Gastroesophageal sphincter (tissue), 4 donors: ENCODE results near the gene ALK. TPM values are rescaled to one million over a fixed set of nuclear protein-coding genes. Genes with fewer than 3 reads are reported as not detected.

ENCODE experiments used
- ATAC-seq: fragments of 150-250 bp; one replicate; pipeline ENCODE4 v1.9.1; 2016; ENCODE audit warnings: mild to moderate bottlenecking, moderate library complexity
- H3K27ac ChIP-seq, 4 donors: fragments of 200-600 bp; sonication (generic) in 3 of 4; 1 replicate in 3 of 4; 2 replicates in 1 of 4; pipeline ENCODE4 v1.5.1; 2016 to 2019
- H3K27me3 ChIP-seq: fragments of 200-600 bp; sonication (generic); one replicate; pipeline ENCODE4 v1.5.1; 2019
- H3K36me3 ChIP-seq, 2 donors: fragments of 200-600 bp; sonication (generic); one replicate each; pipeline ENCODE4 v1.5.1; 2019; ENCODE audit warnings: control low read depth in 1 of 2
- H3K4me1 ChIP-seq, 3 donors: fragments of 200-600 bp; sonication (generic); 1 replicate in 2 of 3; 2 replicates in 1 of 3; pipeline ENCODE4 v1.5.1; 2016 to 2019; ENCODE audit warnings: control low read depth in 2 of 3
- H3K4me3 ChIP-seq, 2 donors: fragments of 200-600 bp; sonication (generic); one replicate each; pipeline ENCODE4 v1.5.1; 2019; ENCODE audit warnings: mild to moderate bottlenecking in 1 of 2, moderate library complexity in 1 of 2
- H3K9me3 ChIP-seq, 3 donors: fragments of 200-600 bp; sonication (generic); one replicate each; pipeline ENCODE4 v1.5.1; 2017 to 2019; ENCODE audit warnings: control low read depth in 2 of 3
- CTCF ChIP-seq, 4 experiments: fragments of 200-600 bp in 2 of 4; fragments of 450-650 bp in 2 of 4; sonication (generic) in 1 of 4; IDR thresholded peaks; one replicate each; pipeline ENCODE4 v1.5.1; 2017 to 2019; ENCODE audit warnings: antibody characterized with exemption in 4 of 4, mild to moderate bottlenecking in 2 of 4, moderate library complexity in 2 of 4
- EP300 ChIP-seq: sonication (generic); formaldehyde crosslinking; IDR thresholded peaks from one replicate; pipeline ENCODE4 v1.6.1; 2017; ENCODE audit warnings: antibody characterized with exemption, mild to moderate bottlenecking
- POLR2A ChIP-seq, 2 donors: fragments of 450-650 bp; IDR thresholded peaks; one replicate each; pipeline ENCODE4 v1.6.1; 2017; ENCODE audit warnings: antibody characterized with exemption in 2 of 2, mild to moderate bottlenecking in 2 of 2, moderate library complexity in 1 of 2
- POLR2AphosphoS5 ChIP-seq: sonication (generic); formaldehyde crosslinking; IDR thresholded peaks from one replicate; pipeline ENCODE4 v1.6.1; 2017; ENCODE audit warnings: antibody characterized with exemption
- WGBS, 2 donors: methylation state at CpG; one replicate each; pipeline ENCODE4 v1.1.5; 2018; ENCODE audit warnings: low coverage in 1 of 2; 5-methylcytosine and 5-hydroxymethylcytosine counted together
- total RNA-seq, 4 donors: library from RNA; depleted of rRNA; stranded (reverse); fragments of >200 nt; gene quantifications; one replicate each; pipeline ENCODE4 v1.1.0, GENCODE V29; 2016

Gene ALK
- total RNA-seq, 4 donors from 2014 or later: 0.94 to 1.6 (median 1.1) TPM

DNA sequence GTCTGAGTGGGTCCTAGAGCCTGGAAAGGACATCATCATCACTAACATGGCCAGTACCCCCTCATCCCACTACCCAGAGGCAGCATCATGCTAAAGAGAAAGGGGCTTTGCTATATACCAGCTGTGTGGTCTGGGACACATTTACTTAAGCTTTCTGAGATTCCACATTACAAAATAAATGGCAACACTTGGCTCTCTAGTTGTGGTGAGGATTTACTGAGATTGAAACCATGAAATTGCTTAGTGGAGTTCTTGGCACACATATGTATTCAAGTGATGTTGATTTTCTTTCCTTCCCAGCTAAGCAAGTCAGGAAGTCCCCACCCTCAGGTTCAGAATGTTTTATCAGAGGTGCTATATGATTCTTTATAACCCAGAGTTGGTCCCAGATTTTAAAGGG, 444.2 kb downstream of the ALK start:
- Histone ChIP-seq H3K27me3 (no peaks in the 10 kb centered on the region), H3K4me3 (no peak overlapping the region), H3K9me3 (peaks cover 0 to 6% (median 0%) of the 10 kb centered on the region in 3 donors), H3K27ac (no peak overlapping the region), H3K4me1 (no peaks in the 10 kb centered on the region), H3K36me3 (no peaks in the 10 kb centered on the region)
- no peak for TF ChIP-seq EP300
- TF ChIP-seq CTCF (IDR thresholded peaks at IDR 0.05): no peak
- TF ChIP-seq POLR2AphosphoS5: no peak
- TF ChIP-seq POLR2A (IDR thresholded peaks at IDR 0.05): no peak
- no peak for ATAC-seq

GRCh38 chr2:29475499-29475898, 445.9 kb downstream of the ALK start:
- WGBS, 2 donors: 45 to 60% methylated on average over 1 to 2 of the region's 9 CpGs
- TF ChIP-seq CTCF (IDR thresholded peaks at IDR 0.05) (no peak), POLR2AphosphoS5 (no peak), EP300 (no peak), POLR2A (IDR thresholded peaks at IDR 0.05) (no peak)
- no peak overlapping the region for H3K4me3 ChIP-seq
- no peak for ATAC-seq
- no peaks in the 10 kb centered on the region for H3K4me1 ChIP-seq
- H3K9me3 ChIP-seq: peaks cover 0 to 18% (median 0%) of the 10 kb centered on the region in 3 donors
- no peaks in the 10 kb centered on the region for H3K36me3 ChIP-seq
- H3K27me3 ChIP-seq: no peaks in the 10 kb centered on the region
- no peak overlapping the region for H3K27ac ChIP-seq

GRCh38 chr2:29469961-29470360, 451.4 kb downstream of the ALK start:
- TF ChIP-seq POLR2AphosphoS5 (no peak), POLR2A (IDR thresholded peaks at IDR 0.05) (no peak), EP300 (no peak), CTCF (IDR thresholded peaks at IDR 0.05) (no peak)
- no peak for ATAC-seq
- no peak overlapping the region for H3K27ac ChIP-seq
- H3K4me1 ChIP-seq: no peaks in the 10 kb centered on the region
- H3K36me3 ChIP-seq: no peaks in the 10 kb centered on the region
- 57 to 58% methylated on average over 3 of the region's 3 CpGs for WGBS, 2 donors
- H3K9me3 ChIP-seq: peaks cover 0 to 30% (median 0%) of the 10 kb centered on the region in 3 donors
- no peak overlapping the region for H3K4me3 ChIP-seq
- no peaks in the 10 kb centered on the region for H3K27me3 ChIP-seq

DNA sequence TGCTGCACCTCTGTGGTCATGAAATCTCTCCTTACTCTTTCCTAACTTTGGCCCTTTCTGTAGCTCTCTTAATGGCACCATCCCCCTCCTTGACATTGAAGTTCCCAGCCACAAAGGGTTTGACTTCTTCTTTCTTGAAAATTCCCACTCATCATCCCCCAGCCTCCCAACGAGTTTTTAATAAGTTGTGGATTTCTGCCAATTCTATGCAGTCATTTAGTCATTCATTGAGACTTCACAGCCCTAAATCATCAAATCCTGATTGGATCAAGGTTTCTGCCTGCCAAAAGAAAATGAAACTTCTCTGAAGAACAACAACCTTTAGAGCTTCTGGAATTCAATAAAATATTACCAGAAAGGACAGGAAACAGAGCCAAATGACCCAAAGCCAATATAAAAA, 451.9 kb downstream of the ALK start:
- no peak overlapping the region for H3K27ac ChIP-seq
- H3K4me3 ChIP-seq: no peak overlapping the region
- no peaks in the 10 kb centered on the region for H3K36me3 ChIP-seq
- TF ChIP-seq EP300 (no peak), POLR2A (IDR thresholded peaks at IDR 0.05) (no peak), POLR2AphosphoS5 (no peak), CTCF (IDR thresholded peaks at IDR 0.05) (no peak)
- H3K27me3 ChIP-seq: no peaks in the 10 kb centered on the region
- WGBS, 2 donors: 38 to 44% methylated on average over 1 of the region's 1 CpG
- no peak for ATAC-seq
- H3K4me1 ChIP-seq: no peaks in the 10 kb centered on the region
- peaks cover 0 to 30% (median 0%) of the 10 kb centered on the region in 3 donors for H3K9me3 ChIP-seq

DNA sequence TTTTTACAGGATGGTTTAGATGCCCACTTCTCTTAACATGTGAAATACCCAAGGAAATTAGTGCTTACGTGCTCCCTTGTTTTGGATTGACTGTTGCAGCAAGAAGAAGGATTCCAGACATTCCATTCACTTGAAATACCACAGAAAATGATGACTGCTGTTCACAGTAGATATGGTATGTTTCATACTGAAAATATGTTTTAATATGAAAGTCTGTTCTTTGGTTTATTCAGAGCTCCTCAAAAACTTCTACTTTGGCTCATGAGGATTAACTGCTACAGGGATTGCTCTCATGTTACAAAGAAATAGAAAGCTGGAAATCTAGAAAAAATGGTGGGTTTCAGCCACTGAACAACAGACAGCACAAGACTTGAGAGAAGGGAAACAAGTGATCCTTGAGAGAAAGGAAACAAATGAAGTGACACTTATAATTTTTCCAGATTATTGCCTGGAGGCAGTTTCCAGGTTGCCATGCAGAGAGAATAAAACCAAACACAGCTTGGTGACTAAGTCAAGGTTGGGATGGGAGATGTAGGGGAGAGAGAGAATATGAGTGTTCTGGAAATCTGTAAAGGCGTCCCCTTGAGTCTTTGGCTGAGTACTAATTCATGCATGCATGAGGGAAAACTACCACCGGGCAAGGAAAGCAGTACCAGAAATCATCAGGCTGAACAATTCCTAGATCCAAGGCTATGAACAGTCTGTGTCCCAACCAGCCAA, 458.0 kb downstream of the ALK start:
- Histone ChIP-seq H3K4me3 (no peak overlapping the region), H3K4me1 (no peaks in the 10 kb centered on the region), H3K9me3 (no peaks in the 10 kb centered on the region), H3K27me3 (no peaks in the 10 kb centered on the region), H3K36me3 (no peaks in the 10 kb centered on the region), H3K27ac (no peak overlapping the region)
- 57 to 61% methylated on average over 2 to 3 of the region's 3 CpGs for WGBS, 2 donors
- no peak for TF ChIP-seq EP300
- no peak for ATAC-seq
